ENCODE data around the gene ATP23.

Gene ATP23

DNA sequence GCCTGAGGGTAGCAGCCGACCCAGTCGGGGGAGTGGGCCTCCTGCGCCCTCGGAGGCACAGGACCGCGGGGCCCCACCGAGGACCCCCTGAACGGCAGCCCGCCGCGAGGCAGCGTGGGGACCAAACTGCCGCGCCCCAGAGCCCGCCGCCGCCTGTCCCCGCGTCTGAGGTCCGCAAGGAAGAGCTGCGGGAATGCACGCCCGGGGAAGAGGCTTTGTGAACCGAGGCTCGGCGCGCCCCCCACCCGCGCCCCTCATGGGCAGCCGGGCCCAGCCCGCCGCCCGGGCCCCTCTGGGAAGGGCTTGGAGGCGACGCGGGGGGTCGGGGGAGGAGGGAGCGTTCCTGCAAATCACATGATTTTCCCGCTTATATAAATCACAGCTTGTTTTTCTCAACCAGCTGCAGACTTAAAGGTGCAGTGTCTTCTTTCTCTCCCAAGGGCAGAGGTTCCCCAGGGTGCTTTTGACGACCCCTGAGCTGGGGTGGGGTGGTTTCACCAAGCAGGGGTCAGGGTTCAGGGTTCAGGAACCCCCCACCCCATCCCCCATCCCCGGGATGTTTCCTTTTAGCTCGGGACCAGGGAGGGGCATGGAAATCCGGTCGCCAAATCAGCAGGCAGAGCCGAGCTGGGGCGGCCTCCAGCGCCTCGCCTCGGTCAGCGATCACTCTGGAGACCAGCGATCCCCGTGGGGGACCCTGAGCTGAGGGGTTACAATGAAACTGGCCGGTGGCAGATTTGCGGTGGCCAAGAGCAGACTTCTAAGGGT, 44.7 kb upstream of the ATP23 start:
- TF ChIP-seq, protein P1, sequence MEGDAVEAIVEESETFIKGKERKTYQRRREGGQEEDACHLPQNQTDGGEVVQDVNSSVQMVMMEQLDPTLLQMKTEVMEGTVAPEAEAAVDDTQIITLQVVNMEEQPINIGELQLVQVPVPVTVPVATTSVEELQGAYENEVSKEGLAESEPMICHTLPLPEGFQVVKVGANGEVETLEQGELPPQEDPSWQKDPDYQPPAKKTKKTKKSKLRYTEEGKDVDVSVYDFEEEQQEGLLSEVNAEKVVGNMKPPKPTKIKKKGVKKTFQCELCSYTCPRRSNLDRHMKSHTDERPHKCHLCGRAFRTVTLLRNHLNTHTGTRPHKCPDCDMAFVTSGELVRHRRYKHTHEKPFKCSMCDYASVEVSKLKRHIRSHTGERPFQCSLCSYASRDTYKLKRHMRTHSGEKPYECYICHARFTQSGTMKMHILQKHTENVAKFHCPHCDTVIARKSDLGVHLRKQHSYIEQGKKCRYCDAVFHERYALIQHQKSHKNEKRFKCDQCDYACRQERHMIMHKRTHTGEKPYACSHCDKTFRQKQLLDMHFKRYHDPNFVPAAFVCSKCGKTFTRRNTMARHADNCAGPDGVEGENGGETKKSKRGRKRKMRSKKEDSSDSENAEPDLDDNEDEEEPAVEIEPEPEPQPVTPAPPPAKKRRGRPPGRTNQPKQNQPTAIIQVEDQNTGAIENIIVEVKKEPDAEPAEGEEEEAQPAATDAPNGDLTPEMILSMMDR (IDR thresholded peaks at IDR 0.05; ENCODE audit: extremely low read depth, missing control alignments), result no peak
- DNase-seq (ENCODE audit: low spot score), result no peak

DNA sequence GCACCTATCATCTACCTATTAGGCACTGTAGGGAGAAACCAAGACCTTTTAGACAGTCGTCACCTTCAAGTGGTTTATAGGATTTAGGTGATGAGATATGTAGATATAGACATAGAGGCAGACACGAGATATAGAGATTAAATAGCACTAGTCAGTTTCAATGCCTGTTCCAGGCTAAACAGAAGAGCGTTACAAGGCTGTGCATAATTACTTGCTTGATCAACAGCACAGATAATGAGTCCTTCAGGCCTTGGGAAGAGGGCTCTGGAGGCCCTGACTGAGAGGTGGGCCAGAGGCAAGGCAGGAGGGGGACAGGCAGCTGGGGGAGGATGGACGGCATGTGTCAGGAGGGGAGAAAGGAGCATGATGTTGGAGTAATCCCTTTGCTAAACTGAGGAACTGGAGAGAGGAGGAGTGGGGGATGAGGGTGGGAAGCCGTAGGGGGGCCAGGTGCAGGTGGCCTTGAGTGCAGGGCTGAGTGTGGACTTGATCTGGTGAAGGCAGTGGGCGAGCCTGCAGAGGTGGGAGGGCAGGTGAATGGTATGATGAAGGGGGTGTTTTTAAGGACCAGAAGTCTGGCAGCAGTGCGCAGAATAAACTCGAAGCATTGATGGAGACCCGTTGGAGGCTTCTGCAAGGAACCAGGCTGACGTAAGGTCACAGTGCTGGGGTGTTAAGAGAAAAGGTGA, 43.9 kb upstream of the ATP23 start:
- DNase-seq (ENCODE audit: low spot score), result no peak
- TF ChIP-seq, protein P1 (IDR thresholded peaks at IDR 0.05; ENCODE audit: extremely low read depth, missing control alignments), result no peak

DNA sequence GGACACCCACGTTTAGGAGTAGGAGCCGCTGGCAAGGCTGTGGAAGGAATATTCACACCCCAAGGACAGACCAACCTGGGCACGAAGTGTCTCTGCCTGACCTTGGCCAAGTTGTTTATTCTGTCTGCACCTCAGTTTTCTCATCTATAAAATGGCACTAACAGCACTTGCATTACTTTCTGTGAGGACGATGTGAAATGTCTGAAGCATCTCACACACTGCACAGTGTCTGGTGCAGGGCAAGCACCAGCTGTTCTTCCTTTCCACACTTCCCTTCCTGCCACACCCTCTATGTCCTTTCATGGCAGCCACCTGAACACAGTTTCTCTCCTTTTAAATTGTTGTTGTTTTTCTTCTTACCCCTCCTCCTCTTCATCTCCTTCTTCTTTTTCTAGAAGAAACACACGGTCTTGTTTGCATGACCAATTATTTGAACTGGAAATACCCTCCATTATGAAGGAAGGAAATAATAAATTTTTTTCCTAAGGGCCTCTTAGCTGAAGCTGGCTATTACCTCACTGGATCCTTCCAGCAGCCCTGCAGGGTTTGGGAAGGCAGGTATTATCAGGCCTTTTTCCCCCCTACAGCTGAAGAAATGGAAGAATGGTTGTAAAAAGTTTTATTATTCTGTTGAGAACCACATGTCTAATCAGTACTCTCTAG, 42.9 kb upstream of the ATP23 start:
- TF ChIP-seq, protein P1 (IDR thresholded peaks at IDR 0.05; ENCODE audit: extremely low read depth, missing control alignments), result no peak
- DNase-seq (ENCODE audit: low spot score), result peak; percentile 56

DNA sequence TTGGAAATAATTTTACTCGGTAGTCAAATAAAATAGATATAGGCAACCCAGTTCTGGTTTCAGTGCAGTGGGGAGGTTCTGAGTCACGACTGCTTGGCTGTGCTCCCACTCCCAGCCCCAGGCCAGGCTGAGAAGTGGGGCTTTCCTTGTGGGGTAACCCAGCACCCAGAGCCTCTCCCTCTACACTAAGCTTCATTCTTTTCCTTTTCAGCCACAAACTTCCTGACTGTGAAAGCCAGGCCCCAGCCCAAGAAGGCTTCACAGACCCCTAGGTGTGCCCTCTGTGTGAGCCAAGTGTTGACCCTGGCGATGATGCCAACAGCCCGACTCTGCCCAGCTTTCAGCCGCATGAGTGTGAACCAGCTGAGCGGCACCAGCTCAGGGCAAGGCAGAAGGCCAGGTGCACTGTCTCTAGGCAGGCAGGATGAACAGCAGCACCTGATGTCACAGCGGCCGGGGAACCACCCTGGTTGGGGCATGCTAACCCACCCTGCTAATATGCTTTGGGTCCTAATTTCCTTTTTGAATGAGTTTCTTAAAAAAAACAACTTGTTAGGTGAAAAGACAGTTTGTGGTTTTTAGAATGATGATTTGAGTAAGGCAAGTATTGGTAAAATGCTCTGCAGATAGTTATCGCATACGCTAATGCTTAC, 42.2 kb upstream of the ATP23 start:
- DNase-seq (ENCODE audit: low spot score), result peak; percentile 87
- TF ChIP-seq, protein P1 (IDR thresholded peaks at IDR 0.05; ENCODE audit: extremely low read depth, missing control alignments), result no peak

DNA sequence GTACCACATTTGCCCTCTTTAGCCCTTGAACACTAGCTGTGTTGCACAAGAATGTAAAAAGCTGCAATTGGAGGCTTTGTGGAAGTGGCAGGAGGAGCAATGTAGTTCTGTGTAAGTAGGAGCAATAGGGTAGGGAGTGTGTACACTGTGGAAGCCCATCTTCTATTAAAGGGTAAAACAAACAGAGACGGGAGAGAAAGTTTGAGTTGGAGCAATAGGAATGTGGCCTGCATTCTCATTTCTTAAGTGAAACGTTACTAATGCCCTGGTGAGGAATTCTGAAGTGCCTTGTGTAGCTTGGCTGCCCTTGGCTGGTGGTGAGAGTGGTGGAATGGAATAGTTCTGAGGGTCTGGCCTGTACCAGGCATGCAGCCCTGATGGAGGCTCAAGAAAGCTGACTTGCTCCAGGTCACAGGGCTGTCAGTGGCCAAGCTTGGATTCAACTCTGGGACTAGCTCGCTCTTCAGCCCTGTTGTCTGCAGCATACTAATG, 38.8 kb upstream of the ATP23 start:
- no peak for DNase-seq (ENCODE audit: low spot score)
- TF ChIP-seq, protein P1 (IDR thresholded peaks at IDR 0.05; ENCODE audit: extremely low read depth, missing control alignments), result no peak

DNA sequence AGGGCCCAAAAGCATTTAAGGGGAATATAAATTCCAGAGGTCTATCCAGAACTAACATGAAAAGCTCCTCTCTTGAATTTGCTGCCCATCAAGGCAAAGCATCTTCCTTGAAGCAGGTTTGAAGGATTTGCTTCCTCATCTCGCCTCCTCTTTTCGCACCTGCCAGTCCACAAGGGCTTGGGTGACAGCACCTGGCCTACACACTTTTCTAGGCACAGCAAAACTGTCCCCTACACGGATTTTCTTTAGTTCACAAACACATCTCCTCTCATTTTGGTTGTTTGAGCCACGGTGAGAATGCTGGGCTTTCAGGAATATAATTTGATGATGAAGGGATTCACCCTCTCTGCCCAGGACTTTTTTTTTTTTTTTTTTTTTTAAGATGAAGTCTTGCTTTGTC, 36.9 kb upstream of the ATP23 start:
- TF ChIP-seq, protein P1 (IDR thresholded peaks at IDR 0.05; ENCODE audit: extremely low read depth, missing control alignments), result no peak
- DNase-seq (ENCODE audit: low spot score), result no peak
